HG03045 (cell line): Measurements from ENCODE around the gene FBXW8.
A peak's percentile ranks its signal among the peaks of the same experiment; 100 is the strongest.

ENCODE experiments used
- ATAC-seq: cut with Tn5 transposase; IDR thresholded peaks from one replicate; pipeline ENCODE4 v1.9.1; 2021; ENCODE audit warnings: mild to moderate bottlenecking, moderate library complexity; ENCODE audit not compliant: unreplicated experiment

The FBXW8 gene

DNA sequence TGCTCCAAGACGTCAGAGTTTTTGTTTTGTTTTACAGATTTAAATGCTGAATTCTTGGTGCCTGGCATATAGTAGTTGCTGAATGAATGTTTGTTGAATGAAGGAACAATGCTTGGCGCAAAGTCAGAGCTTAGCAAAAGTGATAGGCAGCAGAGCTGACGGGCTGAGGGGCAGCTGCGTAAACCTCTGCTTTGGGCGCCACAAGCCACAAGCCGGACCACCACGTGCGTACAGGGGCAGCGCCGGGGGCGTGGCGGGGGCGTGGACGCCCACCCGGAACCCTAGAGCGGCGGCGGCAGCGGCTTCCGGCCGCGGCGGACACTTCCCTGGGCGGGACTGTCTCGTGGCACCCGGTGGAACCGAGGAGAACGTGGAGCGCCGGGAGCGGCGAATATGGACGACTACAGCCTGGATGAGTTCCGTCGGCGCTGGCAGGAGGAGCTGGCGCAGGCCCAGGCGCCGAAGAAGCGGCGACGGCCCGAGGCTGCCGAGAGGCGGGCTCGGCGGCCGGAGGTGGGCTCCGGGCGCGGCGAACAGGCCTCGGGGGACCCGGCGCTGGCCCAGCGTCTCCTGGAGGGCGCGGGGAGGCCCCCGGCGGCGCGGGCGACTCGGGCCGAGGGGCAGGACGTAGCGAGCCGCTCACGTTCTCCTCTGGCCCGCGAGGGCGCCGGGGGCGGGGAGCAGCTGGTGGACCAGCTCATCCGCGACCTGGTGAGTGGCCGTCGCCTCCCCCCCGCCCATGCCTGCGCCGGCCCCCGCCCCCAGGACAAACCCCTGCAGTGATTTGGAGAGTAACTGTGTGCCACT is at the start of gene FBXW8:
FBXW8 (plus strand) TSS at position 306 of the 807 bp plus-strand sequence; CDS start at position 394, 88 bp downstream.
- peak; percentile 91 for ATAC-seq

GRCh38 chr12:116861320-116861719 is 49.4 kb upstream of the FBXW8 start:
- peak; percentile 85 for ATAC-seq

DNA sequence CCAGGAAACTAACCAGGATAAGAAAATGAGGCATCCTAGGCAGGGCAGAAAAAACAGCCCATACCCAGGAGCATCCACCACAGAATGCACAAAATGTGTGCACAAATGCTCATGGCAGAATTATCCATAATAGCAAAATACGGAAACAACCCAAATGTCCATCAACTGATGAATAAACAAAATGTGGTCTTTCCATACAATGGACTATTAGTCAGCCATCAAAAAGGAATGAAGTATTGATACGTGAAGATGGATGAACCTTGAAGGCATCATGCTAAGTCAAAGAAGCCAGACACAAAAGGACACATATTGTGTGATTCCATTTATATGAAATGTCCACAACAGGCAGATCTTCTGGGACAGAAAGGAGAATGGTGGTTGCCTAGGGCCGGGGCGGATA is 48.6 kb upstream of the FBXW8 start:
- ATAC-seq, result no peak

GRCh38 chr12:116863275-116863767 is 47.4 kb upstream of the FBXW8 start:
- no peak for ATAC-seq

GRCh38 chr12:116864371-116865160 is 46.2 kb upstream of the FBXW8 start:
- ATAC-seq, result no peak

- ATAC-seq, result no peak
Measured at GRCh38 chr12:116867523-116867922, 43.2 kb upstream of the FBXW8 start.

GRCh38 chr12:116870306-116870705 is 40.4 kb upstream of the FBXW8 start:
- no peak for ATAC-seq

DNA sequence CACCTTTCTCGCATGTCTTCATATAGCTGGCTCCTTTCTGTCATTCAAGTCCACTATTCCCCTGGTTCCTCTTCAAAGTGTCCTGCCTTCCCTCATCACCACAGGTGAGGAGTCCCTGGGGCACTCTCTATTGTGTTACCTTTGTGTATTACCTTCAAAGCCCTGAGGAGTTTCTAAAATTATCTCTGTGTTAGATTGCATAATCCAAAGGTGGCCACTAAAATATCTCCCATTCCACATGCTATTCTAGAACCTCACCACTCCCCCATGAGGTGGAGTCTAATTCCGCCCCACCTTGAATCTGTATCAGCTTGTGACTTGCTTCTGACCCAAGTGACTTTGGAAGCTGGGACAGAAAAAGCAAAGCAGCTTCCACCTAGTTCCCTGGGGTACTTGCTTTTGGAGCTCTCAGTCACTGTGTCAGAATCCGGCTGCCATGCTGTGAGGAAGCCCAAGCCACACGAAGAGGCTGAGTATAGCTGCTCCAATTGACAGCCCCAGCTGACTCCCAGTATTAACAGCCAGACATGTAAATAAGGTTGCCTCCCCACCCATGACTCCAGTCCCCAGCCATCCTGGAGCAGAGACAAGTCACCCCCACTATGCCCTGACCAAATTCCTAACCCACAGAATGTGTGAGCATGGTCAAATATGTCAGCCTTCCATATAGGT is 36.3 kb upstream of the FBXW8 start:
- ATAC-seq, result no peak

DNA sequence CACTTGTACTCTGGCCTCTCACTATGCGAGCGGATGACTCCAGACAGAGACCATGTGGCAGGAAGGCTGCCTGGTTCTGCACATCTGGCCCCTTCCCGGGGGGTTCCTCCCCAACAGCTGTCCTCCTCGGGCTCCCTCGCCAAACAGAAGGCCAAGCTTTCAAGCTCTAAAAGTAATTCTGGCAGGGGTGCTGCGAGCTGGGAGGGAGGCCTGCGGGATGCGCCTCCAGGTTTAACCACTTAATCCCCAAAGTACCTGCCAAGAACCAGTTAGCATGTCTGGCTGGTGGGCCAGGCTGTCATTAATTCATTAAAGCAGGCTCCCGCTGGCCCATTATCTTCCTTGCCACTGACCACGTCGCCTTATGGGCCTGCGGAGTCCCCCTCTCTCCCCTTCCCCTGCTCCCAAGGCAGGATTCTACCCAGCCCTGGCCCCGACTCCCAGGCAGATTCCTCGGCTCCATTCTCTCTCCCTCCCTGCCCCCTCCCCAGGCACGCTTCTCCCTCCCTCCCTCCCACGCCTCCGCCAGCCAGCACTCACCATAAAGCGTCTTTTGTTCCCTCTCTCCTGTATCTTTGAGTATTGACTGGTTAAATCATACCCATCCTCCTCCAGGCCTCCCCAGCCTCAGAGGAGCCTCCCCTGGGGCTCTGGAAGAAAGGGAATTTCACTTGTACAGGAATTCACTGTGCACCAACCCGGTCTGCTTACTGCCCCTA is 34.4 kb upstream of the FBXW8 start:
- ATAC-seq, result no peak

GRCh38 chr12:116878567-116879508 is 31.9 kb upstream of the FBXW8 start:
- ATAC-seq, result no peak

DNA sequence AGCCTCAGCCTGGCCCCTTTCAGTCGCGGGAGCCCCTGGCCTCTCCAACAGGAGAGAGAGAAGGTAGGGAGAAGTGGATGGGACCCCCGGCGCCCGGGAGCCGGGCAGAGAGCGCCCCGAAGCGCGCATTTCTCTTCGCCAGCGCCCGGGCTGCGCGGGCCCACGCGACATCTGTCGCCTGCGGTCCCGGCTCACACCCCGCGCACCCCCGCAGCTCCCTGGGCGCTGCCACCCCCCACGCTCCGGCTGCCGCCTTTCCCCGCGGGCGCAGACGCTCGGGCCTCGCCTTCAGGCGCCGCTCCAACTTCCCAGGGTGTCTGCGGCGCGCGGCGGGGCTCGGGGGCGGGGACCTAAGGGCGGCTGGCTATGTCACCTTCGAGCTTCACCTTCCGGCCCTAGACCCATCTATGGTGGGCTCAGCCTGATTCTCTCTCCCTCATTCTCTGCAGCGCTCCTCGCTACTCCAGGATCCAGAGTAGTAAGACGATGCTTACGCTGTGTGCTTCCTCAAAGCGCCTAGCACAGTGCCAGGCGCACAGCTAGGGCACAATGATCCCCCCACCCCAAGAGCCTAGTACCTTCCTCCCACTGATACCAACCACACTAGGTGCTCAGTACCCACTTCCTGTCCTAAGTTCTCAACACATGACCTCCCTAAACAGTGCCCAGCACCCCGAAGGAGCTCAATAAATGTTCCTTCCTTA is 31.1 kb upstream of the FBXW8 start:
- ATAC-seq, result no peak

GRCh38 chr12:116880213-116880816 is 30.4 kb upstream of the FBXW8 start:
- no peak for ATAC-seq

GRCh38 chr12:116880817-116881324 is 29.9 kb upstream of the FBXW8 start:
- ATAC-seq, result no peak

DNA sequence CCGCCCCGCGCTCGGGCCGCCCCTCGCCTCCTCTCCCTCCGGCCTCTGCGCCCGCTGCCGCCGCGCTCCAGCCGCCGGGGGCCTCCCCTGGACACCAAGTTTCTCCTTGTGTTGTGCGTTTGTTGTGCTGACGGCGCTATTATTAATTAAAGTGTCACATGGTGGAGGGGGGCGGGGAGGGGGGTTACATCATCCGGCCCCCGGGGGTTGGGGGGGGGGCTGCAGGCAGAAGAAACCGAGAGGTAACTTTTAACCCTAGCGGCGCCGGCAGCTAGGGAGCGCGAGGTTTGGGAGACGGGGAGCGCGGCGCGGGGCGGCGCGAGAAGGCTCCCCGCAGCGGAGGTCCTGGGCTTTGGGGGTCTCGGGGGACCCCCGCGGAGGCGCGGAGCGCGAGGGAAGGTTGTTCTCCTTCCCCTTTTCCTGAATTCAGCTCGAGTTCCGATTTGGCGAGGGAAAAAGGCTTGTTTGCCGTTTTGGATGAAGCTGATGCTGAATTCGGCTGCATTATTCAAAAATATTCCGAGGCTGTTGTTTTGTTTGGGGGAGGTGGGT is 29.3 kb upstream of the FBXW8 start, which contains the start of gene HRK:
HRK (minus strand) TSS at position 117 of the 552 bp plus-strand sequence. CDS start 134 bp downstream, outside the sequence.
- ATAC-seq, result no peak

GRCh38 chr12:116881877-116882507 is 28.8 kb upstream of the FBXW8 start:
- no peak for ATAC-seq

- ATAC-seq, result no peak
Measured at GRCh38 chr12:116882742-116883141, 28.0 kb upstream of the FBXW8 start.

DNA sequence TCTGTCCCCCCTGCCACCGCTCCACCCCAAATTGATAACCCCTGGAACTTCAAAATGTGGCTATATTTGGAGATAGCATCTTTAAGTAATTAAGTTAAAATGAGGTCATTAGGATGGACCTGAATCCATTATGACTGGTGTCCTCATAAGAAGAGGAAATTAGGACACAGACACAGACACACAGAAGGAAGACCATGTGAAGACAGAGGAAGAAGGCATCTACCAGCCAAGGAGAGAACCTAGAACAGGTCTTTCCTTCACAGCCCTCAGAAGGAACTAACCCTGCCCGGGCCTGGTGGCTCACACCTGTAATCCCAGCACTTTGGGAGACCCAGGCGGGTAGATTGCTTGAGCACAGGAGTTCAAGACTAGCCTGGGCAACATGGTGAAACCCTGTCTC is 25.9 kb upstream of the FBXW8 start:
- ATAC-seq, result no peak
